Measurements from ENCODE around the gene SYNGAP1. TPM values are rescaled to one million over a fixed set of nuclear protein-coding genes. Genes with fewer than 3 reads are reported as not detected.
A peak's percentile ranks its signal among the peaks of the same experiment; 100 is the strongest.

Gene SYNGAP1
- total and polyA plus RNA-seq, 9 of the 15 experiments (the other 6 are each of a cell fraction or from before 2014, with no cell fraction given) = 0.01 to 22.8 (median 3.2) TPM

DNA sequence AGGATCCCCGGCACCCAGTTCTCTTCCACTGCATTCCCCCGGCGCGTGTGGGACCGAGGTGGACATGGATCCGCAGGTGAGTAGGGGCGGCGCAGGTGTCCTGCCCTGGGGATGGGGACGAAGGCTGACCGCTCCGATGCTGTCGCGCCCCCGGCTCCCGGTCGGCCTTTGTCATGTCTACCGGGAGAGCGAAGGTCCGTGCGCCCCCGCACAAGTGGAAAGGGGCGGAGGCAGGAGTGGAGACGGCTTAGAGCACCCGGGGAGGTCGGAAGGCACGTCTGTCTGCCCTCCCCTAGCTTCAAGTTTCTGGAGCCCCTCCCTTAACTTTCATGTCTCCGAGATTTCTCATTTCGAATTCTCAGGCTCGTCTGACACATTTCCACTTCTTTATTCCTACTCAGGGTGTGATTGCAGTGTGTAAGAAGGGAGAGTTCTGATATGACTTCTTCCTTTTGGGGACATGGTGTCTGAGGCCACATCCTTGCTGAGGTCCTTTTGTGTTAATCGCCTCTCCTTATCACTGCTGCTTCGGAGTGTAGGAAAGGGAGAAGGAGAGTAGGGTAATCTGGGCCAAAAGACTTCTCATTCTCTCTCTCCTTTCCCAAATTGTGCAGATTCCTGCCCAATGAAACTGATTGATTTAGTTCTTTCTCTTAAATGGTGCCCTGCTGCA lies 27.8 kb upstream of the SYNGAP1 start (continued):
- TF ChIP-seq, protein P1, sequence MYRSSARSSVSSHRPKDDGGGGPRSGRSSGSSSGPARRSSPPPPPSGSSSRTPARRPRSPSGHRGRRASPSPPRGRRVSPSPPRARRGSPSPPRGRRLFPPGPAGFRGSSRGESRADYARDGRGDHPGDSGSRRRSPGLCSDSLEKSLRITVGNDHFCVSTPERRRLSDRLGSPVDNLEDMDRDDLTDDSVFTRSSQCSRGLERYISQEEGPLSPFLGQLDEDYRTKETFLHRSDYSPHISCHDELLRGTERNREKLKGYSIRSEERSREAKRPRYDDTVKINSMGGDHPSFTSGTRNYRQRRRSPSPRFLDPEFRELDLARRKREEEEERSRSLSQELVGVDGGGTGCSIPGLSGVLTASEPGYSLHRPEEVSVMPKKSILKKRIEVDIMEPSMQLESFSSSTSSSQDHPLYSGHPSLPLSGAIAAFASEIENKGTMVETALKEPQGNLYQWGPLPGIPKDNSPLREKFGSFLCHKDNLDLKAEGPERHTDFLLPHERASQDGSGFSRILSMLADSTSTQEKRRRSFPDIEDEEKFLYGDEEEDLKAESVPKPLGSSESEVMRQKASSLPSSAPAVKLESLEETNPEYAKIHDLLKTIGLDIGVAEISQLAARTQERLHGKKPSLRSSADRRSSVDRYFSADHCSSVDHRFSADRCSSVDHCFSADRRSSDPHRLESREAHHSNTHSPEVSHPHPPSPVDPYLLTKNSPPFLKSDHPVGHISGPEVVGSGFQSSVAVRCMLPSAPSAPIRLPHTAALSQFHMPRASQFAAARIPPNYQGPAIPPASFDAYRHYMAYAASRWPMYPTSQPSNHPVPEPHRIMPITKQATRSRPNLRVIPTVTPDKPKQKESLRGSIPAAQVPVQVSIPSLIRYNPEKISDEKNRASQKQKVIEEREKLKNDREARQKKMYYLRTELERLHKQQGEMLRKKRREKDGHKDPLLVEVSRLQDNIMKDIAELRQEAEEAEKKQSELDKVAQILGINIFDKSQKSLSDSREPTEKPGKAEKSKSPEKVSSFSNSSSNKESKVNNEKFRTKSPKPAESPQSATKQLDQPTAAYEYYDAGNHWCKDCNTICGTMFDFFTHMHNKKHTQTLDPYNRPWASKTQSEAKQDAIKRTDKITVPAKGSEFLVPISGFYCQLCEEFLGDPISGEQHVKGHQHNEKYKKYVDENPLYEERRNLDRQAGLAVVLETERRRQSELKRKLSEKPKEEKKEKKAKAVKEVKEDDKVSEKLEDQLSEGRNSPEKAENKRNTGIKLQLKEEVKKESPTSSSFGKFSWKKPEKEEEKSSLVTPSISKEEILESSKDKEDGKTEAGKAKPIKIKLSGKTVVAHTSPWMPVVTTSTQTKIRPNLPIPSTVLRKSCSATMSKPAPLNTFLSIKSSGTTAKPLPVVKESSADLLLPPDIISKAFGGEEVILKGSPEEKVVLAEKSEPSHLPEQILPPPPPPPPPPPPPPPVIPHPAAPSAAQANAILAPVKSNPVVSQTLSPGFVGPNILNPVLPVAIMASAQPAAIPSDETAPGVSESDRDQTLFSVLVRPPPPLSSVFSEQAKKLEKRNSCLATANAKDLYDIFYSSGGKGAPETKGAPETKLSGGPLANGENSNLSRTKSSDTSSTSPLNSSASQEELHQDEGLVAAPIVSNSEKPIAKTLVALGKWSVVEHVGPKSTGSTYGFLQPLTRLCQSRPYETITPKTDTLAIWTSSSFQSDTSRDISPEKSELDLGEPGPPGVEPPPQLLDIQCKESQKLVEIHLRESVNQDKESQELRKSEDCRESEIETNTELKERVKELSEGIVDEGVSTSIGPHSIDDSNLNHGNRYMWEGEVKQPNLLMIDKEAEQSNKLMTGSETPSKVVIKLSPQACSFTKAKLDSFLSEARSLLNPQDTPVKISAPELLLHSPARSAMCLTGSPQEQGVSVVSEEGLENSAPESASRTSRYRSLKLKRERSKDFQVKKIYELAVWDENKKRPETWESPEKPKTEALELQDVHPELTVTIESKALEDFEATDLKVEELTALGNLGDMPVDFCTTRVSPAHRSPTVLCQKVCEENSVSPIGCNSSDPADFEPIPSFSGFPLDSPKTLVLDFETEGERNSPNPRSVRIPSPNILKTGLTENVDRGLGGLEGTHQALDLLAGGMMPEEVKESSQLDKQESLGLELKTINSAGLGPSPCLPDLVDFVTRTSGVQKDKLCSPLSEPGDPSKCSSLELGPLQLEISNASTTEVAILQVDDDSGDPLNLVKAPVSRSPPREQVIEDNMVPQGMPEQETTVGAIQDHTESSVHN (IDR thresholded peaks at IDR 0.05; ENCODE audit: borderline replicate concordance in 1 of 2, low read depth in 1 of 2) = no peak
- no peak for TF ChIP-seq EWSR1 (IDR thresholded peaks at IDR 0.05; ENCODE audit: borderline replicate concordance, low read depth, partially characterized antibody)
- TF ChIP-seq, protein P2, sequence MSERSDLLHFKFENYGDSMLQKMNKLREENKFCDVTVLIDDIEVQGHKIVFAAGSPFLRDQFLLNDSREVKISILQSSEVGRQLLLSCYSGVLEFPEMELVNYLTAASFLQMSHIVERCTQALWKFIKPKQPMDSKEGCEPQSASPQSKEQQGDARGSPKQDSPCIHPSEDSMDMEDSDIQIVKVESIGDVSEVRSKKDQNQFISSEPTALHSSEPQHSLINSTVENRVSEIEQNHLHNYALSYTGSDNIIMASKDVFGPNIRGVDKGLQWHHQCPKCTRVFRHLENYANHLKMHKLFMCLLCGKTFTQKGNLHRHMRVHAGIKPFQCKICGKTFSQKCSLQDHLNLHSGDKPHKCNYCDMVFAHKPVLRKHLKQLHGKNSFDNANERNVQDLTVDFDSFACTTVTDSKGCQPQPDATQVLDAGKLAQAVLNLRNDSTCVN (CRISPR knock-in tag; IDR thresholded peaks at IDR 0.05) = no peak
- peak; percentile 41; the same call in 1 of the 2 replicates for TF ChIP-seq ZFX (CRISPR knock-in tag; IDR thresholded peaks at IDR 0.05)
- no peak for TF ChIP-seq KAT2B (IDR thresholded peaks at IDR 0.05; ENCODE audit: low read depth, low read length)
- TF ChIP-seq, protein P3, sequence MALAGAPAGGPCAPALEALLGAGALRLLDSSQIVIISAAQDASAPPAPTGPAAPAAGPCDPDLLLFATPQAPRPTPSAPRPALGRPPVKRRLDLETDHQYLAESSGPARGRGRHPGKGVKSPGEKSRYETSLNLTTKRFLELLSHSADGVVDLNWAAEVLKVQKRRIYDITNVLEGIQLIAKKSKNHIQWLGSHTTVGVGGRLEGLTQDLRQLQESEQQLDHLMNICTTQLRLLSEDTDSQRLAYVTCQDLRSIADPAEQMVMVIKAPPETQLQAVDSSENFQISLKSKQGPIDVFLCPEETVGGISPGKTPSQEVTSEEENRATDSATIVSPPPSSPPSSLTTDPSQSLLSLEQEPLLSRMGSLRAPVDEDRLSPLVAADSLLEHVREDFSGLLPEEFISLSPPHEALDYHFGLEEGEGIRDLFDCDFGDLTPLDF (CRISPR knock-in tag; IDR thresholded peaks at IDR 0.05) = no peak
- no peak for TF ChIP-seq ZNF75A (CRISPR knock-in tag; IDR thresholded peaks at IDR 0.05)
- TF ChIP-seq ZNF408 (CRISPR knock-in tag; IDR thresholded peaks at IDR 0.05; ENCODE audit: low read depth) = no peak
- no peak for TF ChIP-seq BRF1 (IDR thresholded peaks at IDR 0.05; ENCODE audit: borderline replicate concordance, extremely low read depth, insufficient read length)
- TF ChIP-seq DMBX1 (CRISPR knock-in tag; IDR thresholded peaks at IDR 0.05; ENCODE audit: borderline replicate concordance) = no peak
- peak; percentile 86; the same call in 1 of the 2 replicates for TF ChIP-seq SUPT5H (IDR thresholded peaks at IDR 0.05)
- TF ChIP-seq, protein P4, sequence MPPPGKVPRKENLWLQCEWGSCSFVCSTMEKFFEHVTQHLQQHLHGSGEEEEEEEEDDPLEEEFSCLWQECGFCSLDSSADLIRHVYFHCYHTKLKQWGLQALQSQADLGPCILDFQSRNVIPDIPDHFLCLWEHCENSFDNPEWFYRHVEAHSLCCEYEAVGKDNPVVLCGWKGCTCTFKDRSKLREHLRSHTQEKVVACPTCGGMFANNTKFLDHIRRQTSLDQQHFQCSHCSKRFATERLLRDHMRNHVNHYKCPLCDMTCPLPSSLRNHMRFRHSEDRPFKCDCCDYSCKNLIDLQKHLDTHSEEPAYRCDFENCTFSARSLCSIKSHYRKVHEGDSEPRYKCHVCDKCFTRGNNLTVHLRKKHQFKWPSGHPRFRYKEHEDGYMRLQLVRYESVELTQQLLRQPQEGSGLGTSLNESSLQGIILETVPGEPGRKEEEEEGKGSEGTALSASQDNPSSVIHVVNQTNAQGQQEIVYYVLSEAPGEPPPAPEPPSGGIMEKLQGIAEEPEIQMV (tag; conservative IDR thresholded peaks at IDR 0.05; ENCODE audit: low read depth) = no peak
- TF ChIP-seq, protein P5, sequence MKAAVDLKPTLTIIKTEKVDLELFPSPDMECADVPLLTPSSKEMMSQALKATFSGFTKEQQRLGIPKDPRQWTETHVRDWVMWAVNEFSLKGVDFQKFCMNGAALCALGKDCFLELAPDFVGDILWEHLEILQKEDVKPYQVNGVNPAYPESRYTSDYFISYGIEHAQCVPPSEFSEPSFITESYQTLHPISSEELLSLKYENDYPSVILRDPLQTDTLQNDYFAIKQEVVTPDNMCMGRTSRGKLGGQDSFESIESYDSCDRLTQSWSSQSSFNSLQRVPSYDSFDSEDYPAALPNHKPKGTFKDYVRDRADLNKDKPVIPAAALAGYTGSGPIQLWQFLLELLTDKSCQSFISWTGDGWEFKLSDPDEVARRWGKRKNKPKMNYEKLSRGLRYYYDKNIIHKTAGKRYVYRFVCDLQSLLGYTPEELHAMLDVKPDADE (conservative IDR thresholded peaks at IDR 0.05; ENCODE audit: control insufficient read depth, low read depth, low read length) = no peak; the same call in 1 of the 2 replicates
